GM15510 (cell line): Measurements from ENCODE around the gene TIMM13.

Experiments
- POLR2A ChIP-seq: IDR thresholded peaks from 3 replicates; pipeline ENCODE4 v1.6.1; 2011; ENCODE audit warnings: borderline replicate concordance; ENCODE audit not compliant: insufficient read length; ENCODE audit errors: extremely low read depth

The TIMM13 gene

GRCh38 chr19:2413159-2413558, 14.2 kb downstream of the TIMM13 start:
- no peak for TF ChIP-seq POLR2A

- no peak for TF ChIP-seq POLR2A
These were observed 14.9 kb downstream of the TIMM13 start for GRCh38 chr19:2412449-2412848.

GRCh38 chr19:2411709-2412108, 15.7 kb downstream of the TIMM13 start:
- TF ChIP-seq POLR2A = no peak

GRCh38 chr19:2410023-2410422, 17.4 kb downstream of the TIMM13 start:
- TF ChIP-seq POLR2A = no peak

- no peak for TF ChIP-seq POLR2A
These were observed 18.0 kb downstream of the TIMM13 start for GRCh38 chr19:2409352-2409912.

- TF ChIP-seq POLR2A = no peak
These were observed 19.1 kb downstream of the TIMM13 start for GRCh38 chr19:2408247-2408646.

- no peak for TF ChIP-seq POLR2A
These were observed 27.8 kb downstream of the TIMM13 start for GRCh38 chr19:2399582-2399981.

GRCh38 chr19:2398735-2399305, 28.6 kb downstream of the TIMM13 start:
- no peak for TF ChIP-seq POLR2A

GRCh38 chr19:2394442-2395292, 32.7 kb downstream of the TIMM13 start:
- TF ChIP-seq POLR2A = peak; percentile 34

GRCh38 chr19:2394054-2394441, 33.3 kb downstream of the TIMM13 start:
- TF ChIP-seq POLR2A = no peak

GRCh38 chr19:2392366-2392765, 35.0 kb downstream of the TIMM13 start:
- no peak for TF ChIP-seq POLR2A

- TF ChIP-seq POLR2A = no peak
These were observed 36.2 kb downstream of the TIMM13 start for GRCh38 chr19:2391118-2391725.

- TF ChIP-seq POLR2A = no peak
These were observed 37.8 kb downstream of the TIMM13 start for GRCh38 chr19:2389594-2389993.

- no peak for TF ChIP-seq POLR2A
These were observed 39.8 kb downstream of the TIMM13 start for GRCh38 chr19:2387367-2388288.
